Pancreas (tissue), 10 donors: ENCODE measurements around the gene DDX42. TPM values are rescaled to one million over a fixed set of nuclear protein-coding genes. Genes with fewer than 3 reads are reported as not detected.
"Not testable (repeated sequence)": the region's sequence is repeated elsewhere in the genome, so short reads cannot be mapped to it uniquely, and the experiment has no call there.

Experiments used
- ATAC-seq, 4 donors: fragments of 200-7000 bp; cut with Tn5 transposase; one replicate each; pipeline versions ENCODE4 v1.8.0 to v1.9.1; 2020; ENCODE audit warnings: mild to moderate bottlenecking in 4 of 4, moderate library complexity in 4 of 4
- DNase-seq, 6 donors: peaks; one replicate each; pipeline ENCODE4 v3.0.0-alpha.2; 2020
- FAIRE-seq: peaks from 2 replicates; lab custom pipeline; 2012; peaks lifted over from hg19 to GRCh38; lab: Jason Lieb, UNC
- H3K27ac ChIP-seq, 4 donors: fragments of 200-600 bp; sonication (generic); 1 replicate in 3 of 4; 2 replicates in 1 of 4; pipeline versions ENCODE4 v1.5.0 to v1.8.0; 2020
- H3K27me3 ChIP-seq, 4 donors: fragments of 200-600 bp; one replicate each; pipeline ENCODE4 v1.8.0; 2021
- H3K36me3 ChIP-seq, 3 donors: fragments of 200-600 bp; sonication (generic) in 1 of 3; one replicate each; pipeline versions ENCODE4 v1.5.0 to v1.8.0; 2020 to 2021
- H3K4me1 ChIP-seq, 3 donors: fragments of 200-600 bp; one replicate each; pipeline ENCODE4 v1.8.0; 2021
- H3K4me3 ChIP-seq, 4 donors: fragments of 200-600 bp; sonication (generic) in 2 of 4; one replicate each; pipeline versions ENCODE4 v1.5.0 to v1.8.0; 2020 to 2021
- H3K9me3 ChIP-seq, 4 donors: fragments of 200-600 bp; one replicate each; pipeline ENCODE4 v1.8.0; 2021
- CTCF ChIP-seq, 4 donors: fragments of 200-600 bp; sonication (generic) in 3 of 4; IDR thresholded peaks; one replicate each; pipeline versions ENCODE4 v1.5.0 to v1.8.0; 2021; ENCODE audit warnings: antibody characterized with exemption in 4 of 4
- WGBS, 2 donors: extraction: QIAGEN DNeasy Blood & Tissue Kit; methylation state at CpG; one replicate each; pipeline ENCODE4 v1.1.7; 2013; 5-methylcytosine and 5-hydroxymethylcytosine counted together
- intact Hi-C, 3 donors: fragments of 100-400 bp; cut with DNase I; formaldehyde crosslinking; loops; one replicate each; pipeline versions ENCODE4 v1.11.1 to v1.14.2; 2022
- polyA plus RNA-seq, 2 donors: library from polyadenylated mRNA; stranded (reverse); fragments of 200-250 nt; gene quantifications; one replicate each; pipeline ENCODE4 v1.2.3, GENCODE V29; 2013
- total RNA-seq, 6 donors: library from RNA; stranded (reverse); fragmentation: NEBNext Ultra II Directional in 4 of 6; extraction: Animal tissue kit (Norgen Biotek cat#: 25700) in 4 of 6; gene quantifications; one replicate each; pipeline versions ENCODE4 v1.2.1 to v1.2.4, GENCODE V29; 2021 to 2023
- donor health status: healthy with polysubstance abuse.
- donor health status: DM: no; HTN: no; CAD: no; lungs with moderate emphysema.
- donor health status: DM: no; HTN: no; CAD: no.
- donor health status: control.
- donor health status: control.
- donor health status: Bipolar disorder and iron deficiency.
- donor health status: DM: yes; HTN: yes; CAD: no.
- donor health status: DM: no; HTN: no; CAD: no.
- donor health status: DM: no; HTN: no; CAD: no.
- donor health status: DM: yes; HTN: yes; CAD: no.

The DDX42 gene
- total and polyA plus RNA-seq, 8 donors = 52.6 to 90.4 (median 75.3) TPM

DNA sequence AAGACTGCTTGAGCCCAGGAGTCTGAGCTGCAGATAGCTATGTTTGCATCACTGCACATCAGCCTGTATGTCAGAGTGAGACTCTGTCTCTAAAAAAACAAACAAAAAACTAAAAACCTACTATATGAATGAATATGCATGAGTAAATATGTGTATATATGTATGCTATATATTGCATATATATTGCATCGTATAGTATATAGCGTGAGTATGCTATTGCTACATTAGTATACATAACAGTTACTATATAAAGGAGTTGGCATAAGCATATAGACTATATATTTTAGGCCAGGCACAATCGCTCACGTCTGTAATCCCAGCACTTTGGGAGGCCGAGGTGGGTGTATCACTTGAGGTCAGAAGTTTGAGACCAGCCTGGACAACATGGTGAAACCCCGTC is 16.1 kb downstream of the DDX42 start:
- no peak overlapping the region for H3K4me3 ChIP-seq
- ATAC-seq (no peak), DNase-seq (no peak), FAIRE-seq (no peak)
- no peaks in the 10 kb centered on the region for H3K4me1 ChIP-seq
- 88 to 92% methylated on average over 6 of the region's 6 CpGs for WGBS, 2 donors
- no peaks in the 10 kb centered on the region for H3K27me3 ChIP-seq
- TF ChIP-seq CTCF (IDR thresholded peaks at IDR 0.05) = no peak
- peaks cover 0 to 65% (median 31%) of the 10 kb centered on the region in 3 donors for H3K36me3 ChIP-seq
- no peak overlapping the region for H3K27ac ChIP-seq
- intact Hi-C loops = no loop called here
- no peaks in the 10 kb centered on the region for H3K9me3 ChIP-seq

DNA sequence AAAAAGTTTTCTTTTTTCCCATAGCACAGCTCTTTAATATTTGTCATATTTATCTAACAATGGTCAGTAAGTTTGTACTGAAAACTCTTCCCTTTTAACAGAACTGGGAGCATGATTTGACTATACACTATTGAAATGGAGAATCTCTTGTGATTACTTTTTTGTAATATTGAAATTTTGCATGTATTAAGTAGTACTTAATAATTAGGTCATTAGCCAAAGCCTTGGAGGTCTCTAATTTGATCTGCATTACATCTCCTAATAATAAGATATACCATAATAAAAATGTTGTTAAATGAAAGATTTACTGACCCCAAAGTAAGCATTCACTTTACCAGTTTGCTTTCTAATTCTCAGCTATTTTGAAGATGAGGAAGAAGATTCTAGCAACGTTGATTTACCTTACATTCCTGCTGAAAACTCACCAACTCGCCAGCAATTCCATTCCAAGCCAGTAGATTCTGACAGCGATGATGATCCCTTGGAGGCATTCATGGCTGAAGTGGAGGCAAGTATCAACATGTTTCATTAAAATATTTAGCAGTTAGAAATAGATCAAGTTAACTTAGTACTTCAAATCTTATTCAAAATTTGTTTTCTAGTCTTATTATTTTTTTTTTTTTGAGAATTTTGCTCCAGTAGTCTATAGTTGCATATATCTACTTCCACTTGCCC is 18.2 kb downstream of the DDX42 start:
- DNase-seq (no peak), FAIRE-seq (no peak), ATAC-seq (no peak)
- no peaks in the 10 kb centered on the region for H3K4me1 ChIP-seq
- H3K4me3 ChIP-seq = no peak overlapping the region
- no peaks in the 10 kb centered on the region for H3K9me3 ChIP-seq
- 75% methylated on average over 3 of the region's 3 CpGs for WGBS, 2 donors
- no peak for TF ChIP-seq CTCF (IDR thresholded peaks at IDR 0.05)
- no peaks in the 10 kb centered on the region for H3K27me3 ChIP-seq
- no peak overlapping the region for H3K27ac ChIP-seq
- intact Hi-C loops = no loop called here
- H3K36me3 ChIP-seq = peaks cover 6 to 83% (median 43%) of the 10 kb centered on the region in 3 donors

- 97% methylated on average over 10 of the region's 10 CpGs for WGBS, 2 donors
- H3K4me1 ChIP-seq, H3K9me3 ChIP-seq, FAIRE-seq, ATAC-seq, H3K27ac ChIP-seq, H3K27me3 ChIP-seq, DNase-seq, intact Hi-C loops, H3K4me3 ChIP-seq: not testable (repeated sequence)
- peaks cover 10 to 93% (median 29%) of the 10 kb centered on the region in 3 donors for H3K36me3 ChIP-seq
Measured at GRCh38 chr17:63796375-63796774, 22.4 kb downstream of the DDX42 start.

- Histone ChIP-seq H3K36me3 (peaks cover 10 to 97% (median 35%) of the 10 kb centered on the region in 3 donors), H3K9me3 (no peaks in the 10 kb centered on the region), H3K4me1 (no peaks in the 10 kb centered on the region), H3K4me3 (no peak overlapping the region), H3K27ac (no peak overlapping the region), H3K27me3 (no peaks in the 10 kb centered on the region)
- ATAC-seq = no peak
- FAIRE-seq = no peak
- TF ChIP-seq CTCF (IDR thresholded peaks at IDR 0.05) = no peak
- 89 to 95% methylated on average over 3 of the region's 3 CpGs for WGBS, 2 donors
- intact Hi-C loops = no loop called here
- DNase-seq = no peak
Measured at GRCh38 chr17:63798572-63799106, 24.7 kb downstream of the DDX42 start.

DNA sequence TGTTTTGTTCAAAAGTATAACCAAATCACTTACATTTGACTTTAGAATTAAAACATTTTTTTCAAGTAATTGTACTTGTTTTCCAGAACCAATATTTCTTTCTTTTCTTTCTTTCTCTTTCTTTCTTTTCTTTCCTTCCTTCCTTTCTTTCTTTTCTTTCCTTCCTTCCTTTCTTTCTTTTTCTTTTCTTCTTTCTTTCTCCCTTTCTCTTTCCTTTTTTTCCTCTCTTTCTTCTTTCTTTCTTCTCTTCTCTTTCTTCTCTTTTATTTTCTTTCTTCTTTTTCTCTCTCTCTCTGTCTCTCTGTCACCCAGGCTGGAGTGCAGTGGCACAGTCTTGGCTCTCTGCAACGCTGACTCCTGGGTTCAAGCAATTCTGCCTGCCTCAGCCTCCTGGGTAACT is 26.8 kb downstream of the DDX42 start:
- Histone ChIP-seq H3K4me3 (no peak overlapping the region), H3K27ac (no peak overlapping the region), H3K36me3 (peaks cover 6 to 96% (median 31%) of the 10 kb centered on the region in 3 donors), H3K27me3 (no peaks in the 10 kb centered on the region), H3K4me1 (no peaks in the 10 kb centered on the region), H3K9me3 (no peaks in the 10 kb centered on the region)
- DNase-seq (no peak), FAIRE-seq (no peak), ATAC-seq (no peak)
- WGBS, 2 donors = 93 to 96% methylated on average over 1 of the region's 1 CpG
- TF ChIP-seq CTCF (IDR thresholded peaks at IDR 0.05) = no peak
- intact Hi-C loops = no loop called here
